GM18519 (cell line): Measurements from ENCODE around the gene CFI.
"Not testable (repeated sequence)": the region's sequence is repeated elsewhere in the genome, so short reads cannot be mapped to it uniquely, and the experiment has no call there.

Experiments used
- ATAC-seq: cut with Tn5 transposase; IDR thresholded peaks from one replicate; pipeline ENCODE4 v1.9.1; 2021; ENCODE audit warnings: mild to moderate bottlenecking, moderate library complexity; ENCODE audit not compliant: unreplicated experiment, low FRiP score

CFI gene

DNA sequence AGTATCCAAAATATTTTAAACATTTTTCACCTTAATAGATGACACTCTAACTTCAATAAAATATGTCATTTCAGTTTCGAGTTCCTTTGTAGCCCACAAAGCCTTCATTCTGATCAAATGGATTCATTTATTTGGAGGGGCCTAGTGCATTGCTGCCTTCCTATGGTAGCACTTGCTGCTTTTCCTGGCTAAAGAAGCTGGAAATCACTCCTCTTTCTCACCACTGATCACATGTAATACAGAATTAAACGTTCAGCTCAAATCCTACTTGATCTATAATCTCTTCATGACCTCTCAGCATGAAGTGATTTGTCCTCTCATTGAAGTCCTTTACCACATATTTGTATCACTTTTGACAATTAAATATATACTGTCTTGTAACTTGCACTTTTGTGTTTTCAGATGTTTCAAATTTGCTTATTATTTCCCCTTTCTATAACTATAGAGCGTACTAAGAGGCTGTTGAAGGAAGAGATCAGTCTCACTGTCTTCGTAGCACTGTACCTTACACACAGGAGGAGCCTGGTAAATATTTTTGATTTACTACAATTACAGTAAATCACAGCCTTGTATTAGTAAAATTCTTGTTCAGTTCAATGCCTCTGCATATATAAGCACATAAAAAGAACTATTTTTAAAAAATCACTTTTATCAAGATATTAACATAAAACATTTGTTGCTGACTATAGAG, 555 bp downstream of the CFI start:
- ATAC-seq, result no peak

DNA sequence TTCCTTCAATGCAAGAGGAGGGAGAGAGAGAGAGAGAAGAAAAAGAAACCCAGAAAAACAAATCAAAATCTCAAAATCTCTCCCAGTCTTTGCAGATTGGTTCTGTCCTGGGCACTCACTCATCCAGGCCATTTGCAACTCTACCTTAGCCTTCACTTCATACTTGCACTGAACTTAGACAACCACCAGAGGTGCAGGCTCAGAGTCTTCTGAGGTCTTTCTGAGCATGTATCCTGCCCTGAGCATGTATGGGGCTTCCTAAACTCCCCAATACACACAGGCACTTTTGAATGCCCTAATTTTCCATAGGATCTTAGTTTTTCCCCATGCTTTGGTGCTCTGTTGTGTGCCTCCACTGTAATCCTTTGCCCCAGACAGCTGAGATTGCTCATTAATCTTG, 2.9 kb downstream of the CFI start:
- ATAC-seq, result no peak

DNA sequence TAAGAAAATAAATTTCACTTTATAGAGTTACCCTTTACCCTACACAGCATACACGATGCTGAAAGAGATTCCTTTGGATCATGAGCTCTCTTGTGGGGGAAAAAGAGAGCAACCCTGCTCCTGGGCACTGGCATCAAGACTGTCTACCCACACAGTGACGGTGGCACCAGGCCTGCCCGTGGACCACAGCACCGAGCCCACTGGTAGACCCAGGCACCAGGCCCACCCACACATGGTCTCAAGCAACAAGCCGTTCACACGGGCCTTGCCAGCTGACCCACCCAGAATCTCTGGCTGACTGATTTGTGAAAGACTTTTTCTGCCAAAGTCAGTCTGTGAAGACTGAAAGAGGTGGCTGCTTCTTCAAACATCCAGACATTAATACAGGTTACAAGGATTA, 6.7 kb downstream of the CFI start:
- ATAC-seq, result no peak

DNA sequence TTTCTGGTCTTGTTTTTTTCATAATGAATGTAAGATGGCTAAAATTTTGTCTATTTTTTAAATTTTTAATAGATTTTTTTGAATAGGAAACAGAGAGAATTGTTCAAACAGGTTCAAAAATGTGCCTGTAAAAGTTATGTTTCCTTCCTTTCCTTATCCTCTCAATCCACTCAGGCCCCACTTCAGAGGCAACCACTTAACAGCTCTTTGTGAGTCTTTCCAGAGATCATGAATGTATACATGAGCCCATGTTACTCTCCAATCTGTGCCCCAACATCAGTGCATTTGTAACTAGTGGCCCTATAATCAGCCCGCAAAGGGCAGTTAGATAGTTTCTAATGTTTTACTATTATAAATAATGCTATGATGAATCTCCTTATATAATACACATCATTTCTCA, 14.0 kb downstream of the CFI start:
- no peak for ATAC-seq

DNA sequence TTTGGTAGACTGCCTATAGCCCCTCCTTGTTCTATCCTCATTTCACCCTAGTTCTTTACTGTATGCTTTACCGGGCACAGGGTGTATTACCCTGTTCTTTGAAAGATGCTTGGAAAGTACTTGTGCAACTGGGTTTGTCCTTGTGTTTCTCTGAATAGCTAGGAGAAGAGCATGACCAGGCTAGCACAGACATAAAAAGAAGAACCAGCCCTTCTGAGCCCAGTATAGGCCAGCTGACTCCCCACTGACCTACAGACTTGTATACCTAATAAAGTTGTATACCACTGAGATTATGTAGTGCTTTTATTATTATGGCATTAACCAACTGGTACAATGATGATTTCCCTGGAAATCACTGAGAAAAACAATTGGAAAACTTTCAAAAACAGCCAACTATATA, 15.0 kb downstream of the CFI start:
- ATAC-seq, result no peak

- ATAC-seq, result not testable (repeated sequence)
Measured at GRCh38 chr4:109782092-109782491, 19.7 kb downstream of the CFI start.

DNA sequence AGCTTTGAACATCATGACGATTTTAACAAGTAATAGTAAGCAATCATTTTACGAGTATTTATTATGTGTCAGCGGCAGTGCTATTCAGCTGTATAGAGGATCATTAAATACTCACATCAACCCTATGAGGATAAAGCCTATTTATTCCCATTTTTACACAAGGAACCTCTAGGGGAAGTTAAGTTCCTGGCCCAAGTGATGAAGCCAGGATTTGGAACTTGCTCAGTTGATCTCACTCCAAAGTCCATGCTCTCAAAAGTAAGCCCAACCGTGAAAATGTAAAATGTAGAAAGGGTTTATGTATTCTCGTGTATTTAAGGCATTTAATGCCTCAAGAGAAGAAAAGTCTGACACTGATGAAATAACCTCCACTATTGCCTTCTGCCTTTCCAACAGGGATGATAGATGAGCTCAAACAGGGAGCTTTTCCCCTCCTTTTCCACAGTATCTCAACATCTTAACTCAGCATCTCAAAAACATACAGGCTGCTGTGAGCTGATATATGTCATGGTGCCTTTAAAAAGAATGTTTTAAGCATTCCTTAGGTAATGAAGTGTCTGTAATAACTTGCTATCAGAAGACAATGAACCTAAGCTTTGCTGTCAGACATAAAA, 36.9 kb downstream of the CFI start:
- ATAC-seq, result no peak

- ATAC-seq, result no peak
Measured at GRCh38 chr4:109764376-109764775, 37.4 kb downstream of the CFI start.

- ATAC-seq, result no peak
Measured at GRCh38 chr4:109760682-109761081, 41.1 kb downstream of the CFI start.

GRCh38 chr4:109755656-109756055, 46.1 kb downstream of the CFI start:
- ATAC-seq, result no peak

- ATAC-seq, result no peak
Measured at GRCh38 chr4:109754093-109754857, 47.5 kb downstream of the CFI start.

GRCh38 chr4:109752525-109752924, 49.3 kb downstream of the CFI start:
- no peak for ATAC-seq

DNA sequence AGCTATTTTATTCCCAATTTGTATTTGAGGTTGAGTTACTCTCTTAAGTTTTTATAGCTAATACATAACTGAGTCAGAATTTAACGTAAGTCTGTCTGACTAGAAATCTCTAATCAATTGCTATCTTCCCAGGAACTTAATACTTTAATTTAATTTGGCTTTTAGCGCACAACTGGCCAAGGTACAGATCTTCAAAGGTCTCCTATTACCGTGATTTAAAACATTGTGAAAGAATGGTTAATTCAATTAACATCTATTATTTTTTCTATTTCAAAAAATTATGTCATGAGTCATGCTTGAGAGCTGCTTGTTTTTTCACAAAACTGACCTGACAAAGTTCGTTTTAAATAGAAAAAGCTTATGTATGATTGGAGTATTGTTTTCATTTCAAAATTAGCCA, 49.9 kb downstream of the CFI start:
- ATAC-seq, result no peak

- ATAC-seq, result no peak
Measured at GRCh38 chr4:109750652-109751244, 51.1 kb downstream of the CFI start.

- ATAC-seq, result no peak
Measured at GRCh38 chr4:109749388-109750082, 52.3 kb downstream of the CFI start.

DNA sequence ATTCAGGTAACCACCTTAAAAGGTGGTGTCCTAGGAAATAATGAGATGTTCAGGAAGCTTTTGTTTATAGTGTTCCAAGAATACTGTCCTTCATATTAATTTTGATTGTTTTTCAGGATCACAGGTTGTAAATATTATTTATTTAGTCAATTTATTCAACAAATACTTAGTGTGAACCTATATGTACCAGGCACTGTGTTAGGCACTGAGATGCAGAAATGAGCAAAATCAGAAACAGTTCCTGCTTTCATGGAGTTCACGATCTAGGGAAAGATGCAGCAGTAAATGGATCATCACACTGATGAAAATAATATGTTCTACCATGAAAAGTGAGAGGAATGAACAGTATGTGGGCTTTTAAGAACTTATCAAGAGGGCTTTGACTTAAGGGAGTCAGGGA, 53.7 kb downstream of the CFI start:
- ATAC-seq, result no peak

DNA sequence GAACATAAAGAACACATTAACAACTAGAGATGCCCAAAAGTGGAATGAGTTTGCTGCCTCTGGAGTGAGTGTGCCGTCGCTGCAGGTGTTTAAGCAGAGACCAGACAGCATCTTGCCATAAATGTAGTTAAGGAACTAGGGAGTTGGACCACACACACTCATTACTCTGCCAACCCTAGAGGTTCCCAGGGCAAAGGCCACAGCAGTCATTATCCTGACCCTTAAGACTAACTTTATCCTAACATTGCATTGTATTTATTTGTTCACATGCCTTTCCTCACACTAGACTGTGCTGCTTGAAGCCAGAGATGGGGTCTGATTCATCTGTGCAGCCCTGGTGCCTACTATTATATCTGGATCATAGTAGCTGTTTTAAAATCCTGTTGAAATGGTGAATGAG, 55.1 kb downstream of the CFI start:
- no peak for ATAC-seq

GRCh38 chr4:109745830-109746229, 56.0 kb downstream of the CFI start:
- no peak for ATAC-seq

GRCh38 chr4:109739547-109739946, 62.3 kb downstream of the CFI start:
- no peak for ATAC-seq

DNA sequence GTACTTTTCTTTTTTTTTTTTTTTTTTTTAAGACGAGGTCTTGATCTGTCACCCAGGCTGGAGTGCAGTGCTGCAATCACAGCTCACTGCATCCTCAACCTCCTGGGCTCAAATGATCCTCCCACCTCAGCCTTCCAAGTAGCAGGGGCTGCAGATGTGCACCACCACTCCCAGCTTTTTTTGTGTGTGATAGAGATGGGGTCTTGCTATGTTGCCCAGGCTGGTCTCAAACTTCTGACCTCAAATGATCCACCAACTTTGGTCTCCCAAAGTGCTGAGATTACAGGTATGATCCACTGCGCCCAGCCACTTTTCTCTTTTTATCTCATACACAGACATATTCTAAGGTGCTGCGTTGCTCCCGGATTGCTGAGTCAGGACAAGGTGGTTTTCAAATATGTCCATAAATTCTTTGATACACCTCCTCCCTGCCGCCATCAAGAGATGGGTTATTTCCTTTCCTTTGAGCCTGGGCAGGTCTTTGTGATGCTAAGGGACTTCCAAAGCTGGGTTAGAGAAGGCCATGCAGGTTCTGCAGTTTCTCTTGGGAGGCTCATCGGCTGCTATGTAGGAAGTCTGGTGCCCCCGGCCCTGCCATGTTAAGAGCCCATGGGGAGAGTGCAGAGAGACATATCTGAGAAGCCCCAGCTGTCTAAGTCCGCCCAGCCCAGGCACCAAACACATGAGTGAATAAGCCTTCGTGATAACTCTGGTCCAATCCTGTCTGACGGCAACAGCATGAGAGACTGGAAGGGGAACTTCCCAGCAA, 63.5 kb downstream of the CFI start:
- ATAC-seq, result no peak
